IMR-90 (cell line): ENCODE data around the gene PACSIN2.

Experiments used
- BHLHE40 ChIP-seq: fragments of 150-350 bp; IDR thresholded peaks from 2 replicates; pipeline ENCODE4 v1.6.1; 2016; ENCODE audit warnings: mild to moderate bottlenecking, low read depth, low read length
- MAZ ChIP-seq: IDR thresholded peaks from 2 replicates; pipeline ENCODE4 v1.6.1; 2012; ENCODE audit warnings: low read depth, mild to moderate bottlenecking, low read length, improper control_type of control experiment, moderate library complexity, borderline replicate concordance
- POLR2A ChIP-seq: IDR thresholded peaks from 2 replicates; pipeline ENCODE4 v1.6.1; 2012; ENCODE audit warnings: mild to moderate bottlenecking, low read depth, low read length
- SMC3 ChIP-seq: fragments of 150-350 bp; IDR thresholded peaks from 2 replicates; pipeline ENCODE4 v1.6.1; 2016; ENCODE audit warnings: low read depth, mild to moderate bottlenecking, antibody characterized with exemption, low read length, moderate library complexity
- TF ChIP-seq, protein P1 (sequence below): conservative IDR thresholded peaks from 2 replicates; pipeline ENCODE4 v1.5.1; 2012; ENCODE audit warnings: mild to moderate bottlenecking, low read depth, low read length, improper control_type of control experiment

DNA sequence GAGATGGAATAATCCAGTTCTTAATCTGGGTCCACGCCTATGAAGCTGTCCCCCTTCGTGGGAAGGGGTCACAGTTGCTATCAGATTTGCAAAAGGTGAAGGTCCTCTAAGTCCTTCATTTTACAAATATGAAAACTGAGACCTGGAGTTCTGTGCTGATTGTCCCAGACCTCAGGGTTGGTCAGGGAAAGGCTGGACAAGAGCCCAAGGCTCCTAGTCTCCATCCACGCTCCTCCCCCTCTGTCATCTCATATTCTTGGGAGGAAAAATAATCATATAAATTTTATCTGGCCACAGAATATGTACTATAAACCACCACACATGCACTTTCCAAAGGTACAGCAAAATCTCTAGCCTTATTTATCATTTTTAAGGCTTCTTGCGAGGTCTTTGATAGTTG lies 5.5 kb downstream of the PACSIN2 start:
- TF ChIP-seq, protein P1, sequence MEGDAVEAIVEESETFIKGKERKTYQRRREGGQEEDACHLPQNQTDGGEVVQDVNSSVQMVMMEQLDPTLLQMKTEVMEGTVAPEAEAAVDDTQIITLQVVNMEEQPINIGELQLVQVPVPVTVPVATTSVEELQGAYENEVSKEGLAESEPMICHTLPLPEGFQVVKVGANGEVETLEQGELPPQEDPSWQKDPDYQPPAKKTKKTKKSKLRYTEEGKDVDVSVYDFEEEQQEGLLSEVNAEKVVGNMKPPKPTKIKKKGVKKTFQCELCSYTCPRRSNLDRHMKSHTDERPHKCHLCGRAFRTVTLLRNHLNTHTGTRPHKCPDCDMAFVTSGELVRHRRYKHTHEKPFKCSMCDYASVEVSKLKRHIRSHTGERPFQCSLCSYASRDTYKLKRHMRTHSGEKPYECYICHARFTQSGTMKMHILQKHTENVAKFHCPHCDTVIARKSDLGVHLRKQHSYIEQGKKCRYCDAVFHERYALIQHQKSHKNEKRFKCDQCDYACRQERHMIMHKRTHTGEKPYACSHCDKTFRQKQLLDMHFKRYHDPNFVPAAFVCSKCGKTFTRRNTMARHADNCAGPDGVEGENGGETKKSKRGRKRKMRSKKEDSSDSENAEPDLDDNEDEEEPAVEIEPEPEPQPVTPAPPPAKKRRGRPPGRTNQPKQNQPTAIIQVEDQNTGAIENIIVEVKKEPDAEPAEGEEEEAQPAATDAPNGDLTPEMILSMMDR = no peak
- TF ChIP-seq MAZ = no peak
- no peak for TF ChIP-seq BHLHE40
- TF ChIP-seq SMC3 = no peak
- no peak for TF ChIP-seq POLR2A
